HG03342 (cell line): Measurements from ENCODE around the gene MSL2.
A peak's percentile ranks its signal among the peaks of the same experiment; 100 is the strongest.
"Not testable (repeated sequence)": the region's sequence is repeated elsewhere in the genome, so short reads cannot be mapped to it uniquely, and the experiment has no call there.

Experiments used
- ATAC-seq: cut with Tn5 transposase; IDR thresholded peaks from one replicate; pipeline ENCODE4 v1.9.1; 2021; ENCODE audit warnings: mild to moderate bottlenecking, moderate library complexity; ENCODE audit not compliant: unreplicated experiment

Gene MSL2

DNA sequence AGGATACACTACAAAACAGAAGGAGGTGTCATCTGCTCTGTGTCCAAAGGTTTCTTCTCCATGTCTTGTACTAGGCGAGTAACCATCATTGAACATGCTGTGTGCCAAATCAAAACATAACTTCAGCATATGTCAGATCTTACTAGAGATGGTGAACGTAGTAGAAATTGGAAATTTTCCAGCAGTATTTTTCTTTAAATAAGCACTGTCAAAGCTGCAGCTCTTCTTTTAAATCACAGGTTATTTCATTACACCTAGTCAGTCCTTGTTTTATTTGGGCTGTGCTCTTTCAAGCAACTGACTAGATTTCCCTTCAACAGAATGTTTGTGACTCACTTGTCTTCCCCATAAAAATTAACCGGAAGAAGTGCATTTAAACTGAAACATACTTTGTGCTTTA, 46.5 kb downstream of the MSL2 start:
- ATAC-seq = no peak

GRCh38 chr3:136146981-136147729, 49.0 kb downstream of the MSL2 start:
- no peak for ATAC-seq

DNA sequence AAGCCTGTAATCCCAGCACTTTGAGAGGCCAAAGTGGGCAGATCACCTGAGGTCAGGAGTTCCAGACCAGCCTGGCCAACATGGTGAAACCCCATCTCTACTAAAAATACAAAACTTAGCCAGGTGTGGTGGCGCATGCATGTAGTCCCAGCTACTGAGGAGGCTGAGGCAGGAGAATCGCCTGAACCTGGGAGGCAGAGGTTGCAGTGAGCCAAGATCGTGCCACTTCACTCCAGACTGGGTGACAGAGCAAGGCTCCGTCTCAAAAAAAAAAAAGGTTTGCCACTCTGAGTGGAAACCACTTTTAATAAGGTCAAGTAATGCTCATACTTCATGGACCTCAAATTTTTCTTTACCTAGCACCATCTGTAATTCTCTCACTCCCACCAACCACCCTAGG, 51.7 kb downstream of the MSL2 start:
- ATAC-seq = not testable (repeated sequence)

DNA sequence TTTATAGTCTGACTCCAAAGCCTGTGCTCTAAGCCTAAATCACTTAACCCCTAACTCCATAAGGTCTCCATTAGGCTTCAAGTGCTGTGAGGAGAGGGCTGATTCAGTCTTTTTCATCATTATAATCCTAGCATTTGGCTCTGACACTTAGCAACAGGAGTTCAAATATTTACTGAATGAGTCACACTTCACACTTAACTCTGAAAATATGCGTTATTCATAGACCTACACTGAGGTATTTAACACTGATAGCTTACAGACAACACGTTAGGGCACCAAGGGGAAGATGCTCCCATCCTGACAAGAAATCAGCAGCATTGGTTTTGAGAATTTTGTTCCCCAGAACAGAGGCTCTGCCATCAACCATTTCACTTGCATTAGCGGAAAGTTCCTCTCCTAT, 53.5 kb downstream of the MSL2 start:
- no peak for ATAC-seq

GRCh38 chr3:136141891-136142290, 54.2 kb downstream of the MSL2 start:
- ATAC-seq = no peak

DNA sequence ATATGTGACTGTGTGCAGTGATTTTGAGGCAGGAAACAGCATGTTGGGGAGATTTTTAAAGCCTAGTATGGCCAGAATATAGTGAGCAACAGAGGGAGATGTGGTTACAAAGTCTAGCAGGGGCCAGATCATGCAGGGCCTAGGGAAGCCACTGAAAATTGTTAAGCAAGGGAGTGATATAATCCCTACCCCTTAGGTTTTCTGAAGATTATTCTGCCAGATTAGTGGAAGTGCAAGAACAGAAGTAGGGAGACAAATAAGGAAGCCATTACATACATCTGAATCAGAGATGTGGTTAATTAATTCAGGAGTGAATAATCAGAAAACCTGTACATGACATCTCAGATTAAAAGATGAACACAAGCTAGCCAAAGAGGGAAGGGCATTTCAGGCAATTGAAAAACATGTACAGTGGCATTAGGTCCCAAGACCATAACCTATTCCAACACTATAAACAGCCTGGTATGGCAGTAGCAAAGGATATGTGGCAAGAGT, 54.8 kb downstream of the MSL2 start:
- ATAC-seq = no peak

GRCh38 chr3:136136454-136136853, 59.7 kb downstream of the MSL2 start:
- no peak for ATAC-seq

DNA sequence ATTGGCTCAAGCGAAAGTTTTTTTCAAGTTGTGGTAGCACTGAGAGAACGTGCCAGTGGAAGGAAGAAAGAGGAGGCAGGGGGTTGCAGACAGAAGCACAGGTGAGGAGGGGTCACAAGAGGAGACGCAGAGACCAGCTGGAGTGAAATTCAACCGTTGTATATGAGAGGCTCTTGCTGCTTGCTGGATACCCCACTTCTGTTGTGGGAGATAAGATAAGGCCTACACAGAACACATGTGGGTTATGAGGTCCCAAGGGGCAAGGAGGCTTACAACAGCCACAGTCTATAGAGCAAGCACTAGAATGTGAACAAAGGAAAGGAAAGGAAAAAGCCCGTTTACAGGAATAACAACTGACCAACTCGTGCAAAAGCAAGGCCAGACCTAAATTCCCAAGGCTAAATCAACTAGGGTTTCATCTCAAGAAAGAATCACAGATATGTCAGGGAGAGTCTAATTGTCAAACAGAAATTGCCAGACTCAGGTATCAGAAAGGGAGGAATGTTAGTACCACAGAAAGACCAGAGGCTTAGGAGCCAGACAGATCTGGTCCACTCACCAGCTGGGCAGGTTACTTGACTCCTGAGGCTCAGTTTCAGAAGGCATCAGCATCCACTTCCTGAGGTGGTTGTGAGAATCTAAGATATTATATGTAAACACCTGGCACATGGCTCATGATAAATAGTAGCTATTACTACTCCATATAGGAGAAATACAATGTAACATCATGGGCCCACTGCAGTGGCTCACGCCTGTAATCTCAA, 60.9 kb downstream of the MSL2 start:
- ATAC-seq = no peak

- no peak for ATAC-seq
Observed at GRCh38 chr3:136134091-136134490, 62.0 kb downstream of the MSL2 start.

DNA sequence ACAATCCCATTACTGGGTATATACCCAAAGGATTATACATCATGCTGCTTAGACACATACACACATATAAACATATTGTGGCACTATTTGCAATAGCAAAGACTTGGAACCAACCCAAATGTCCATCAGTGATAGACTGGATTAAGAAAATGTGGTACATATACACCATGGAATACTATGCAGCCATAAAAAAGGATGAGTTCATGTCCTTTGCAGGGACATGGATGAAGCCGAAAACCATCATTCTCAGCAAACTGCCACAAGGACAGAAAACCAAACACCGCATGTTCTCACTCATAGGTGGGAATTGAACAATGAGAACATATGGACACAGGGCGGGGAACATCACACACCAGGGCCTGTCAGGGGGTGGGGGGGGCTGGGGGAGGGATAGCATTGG, 64.5 kb downstream of the MSL2 start:
- not testable (repeated sequence) for ATAC-seq

GRCh38 chr3:136122006-136122405, 74.1 kb downstream of the MSL2 start:
- no peak for ATAC-seq

GRCh38 chr3:136120373-136121348, 75.5 kb downstream of the MSL2 start:
- ATAC-seq = peak; percentile 71

GRCh38 chr3:136119783-136120182, 76.4 kb downstream of the MSL2 start:
- not testable (repeated sequence) for ATAC-seq

DNA sequence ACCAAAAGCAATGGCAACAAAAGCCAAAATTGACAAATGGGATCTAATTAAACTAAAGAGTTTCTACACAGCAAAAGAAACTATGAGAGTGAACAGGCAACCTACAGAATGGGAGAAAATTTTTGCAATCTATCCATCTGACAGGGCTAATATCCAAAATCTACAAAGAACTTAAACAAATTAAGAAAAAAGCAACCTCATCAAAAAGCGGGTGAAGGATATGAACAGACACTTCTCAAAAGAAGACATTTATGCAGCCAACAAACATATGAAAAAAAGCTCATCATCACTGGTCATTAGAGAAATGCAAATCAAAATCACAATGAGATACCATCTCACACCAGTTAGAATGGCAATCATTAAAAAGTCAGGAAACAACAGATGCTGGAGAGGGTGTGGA, 76.8 kb downstream of the MSL2 start:
- not testable (repeated sequence) for ATAC-seq

GRCh38 chr3:136114421-136114820, 81.7 kb downstream of the MSL2 start:
- no peak for ATAC-seq

DNA sequence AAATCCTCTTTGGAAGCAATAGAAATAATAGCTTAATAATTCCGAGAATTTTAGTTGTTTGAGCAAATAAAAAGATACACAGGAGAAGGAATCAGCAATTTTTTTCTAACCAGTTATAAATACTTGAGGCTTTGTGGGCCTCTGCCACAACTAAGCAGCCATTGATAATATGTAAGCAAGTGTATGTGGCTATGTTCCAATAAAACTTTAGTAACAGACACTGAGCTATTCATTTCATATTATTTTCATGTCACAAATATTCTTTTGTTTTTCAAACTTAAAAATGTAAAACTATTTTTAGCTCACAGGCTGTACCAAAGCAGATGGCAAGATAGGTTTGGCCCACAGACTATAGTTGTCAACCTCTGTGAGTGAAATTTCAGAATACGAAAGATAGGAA, 85.7 kb downstream of the MSL2 start:
- ATAC-seq = no peak

GRCh38 chr3:136109499-136109898, 86.6 kb downstream of the MSL2 start:
- peak; percentile 96 for ATAC-seq

- no peak for ATAC-seq
Observed at GRCh38 chr3:136106101-136106500, 90.0 kb downstream of the MSL2 start.

GRCh38 chr3:136105044-136105443, 91.1 kb downstream of the MSL2 start:
- ATAC-seq = no peak
